ENCODE results near the gene SLC9C1.

SLC9C1 gene

GRCh38 chr3:112131111-112131510, 162.9 kb downstream of the SLC9C1 start:
- DNase-seq (ENCODE audit: low read depth): no peak

GRCh38 chr3:112130638-112130993, 163.4 kb downstream of the SLC9C1 start:
- no peak for DNase-seq (ENCODE audit: low read depth)

- no peak for DNase-seq (ENCODE audit: low read depth)
Observed at GRCh38 chr3:112129925-112130637, 163.9 kb downstream of the SLC9C1 start.

- peak; percentile 12 for DNase-seq (ENCODE audit: low read depth)
Observed at GRCh38 chr3:112128843-112129727, 164.9 kb downstream of the SLC9C1 start.

GRCh38 chr3:112127522-112128494, 166.2 kb downstream of the SLC9C1 start:
- no peak for DNase-seq (ENCODE audit: low read depth)

GRCh38 chr3:112126511-112126911, 167.5 kb downstream of the SLC9C1 start:
- no peak for DNase-seq (ENCODE audit: low read depth)

GRCh38 chr3:112124907-112125607, 169.0 kb downstream of the SLC9C1 start:
- no peak for DNase-seq (ENCODE audit: low read depth)

GRCh38 chr3:112123548-112123947, 170.5 kb downstream of the SLC9C1 start:
- DNase-seq (ENCODE audit: low read depth): no peak

GRCh38 chr3:112122870-112123269, 171.1 kb downstream of the SLC9C1 start:
- DNase-seq (ENCODE audit: low read depth): no peak

- no peak for DNase-seq (ENCODE audit: low read depth)
Observed at GRCh38 chr3:112121577-112122547, 172.2 kb downstream of the SLC9C1 start.

- DNase-seq (ENCODE audit: low read depth): no peak
Observed at GRCh38 chr3:112119962-112120836, 173.8 kb downstream of the SLC9C1 start.

GRCh38 chr3:112117841-112118571, 176.0 kb downstream of the SLC9C1 start:
- DNase-seq (ENCODE audit: low read depth): no peak

GRCh38 chr3:112117415-112117814, 176.6 kb downstream of the SLC9C1 start:
- DNase-seq (ENCODE audit: low read depth): no peak

GRCh38 chr3:112116748-112117186, 177.2 kb downstream of the SLC9C1 start:
- no peak for DNase-seq (ENCODE audit: low read depth)

- no peak for DNase-seq (ENCODE audit: low read depth)
Observed at GRCh38 chr3:112115806-112116383, 178.1 kb downstream of the SLC9C1 start.

GRCh38 chr3:112115161-112115739, 178.8 kb downstream of the SLC9C1 start:
- no peak for DNase-seq (ENCODE audit: low read depth)

GRCh38 chr3:112114576-112115160, 179.3 kb downstream of the SLC9C1 start:
- no peak for DNase-seq (ENCODE audit: low read depth)

All from fibroblast of the conjunctiva (primary cell).